BE2C (cell line): ENCODE results near the gene FMNL3.
A peak's percentile ranks its signal among the peaks of the same experiment; 100 is the strongest.

Experiments used
- DNase-seq: peaks from one replicate; pipeline ENCODE4 v3.0.0-alpha.2; 2020
- H3K27me3 ChIP-seq: fragments of 250-450 bp; sonication (Bioruptor Pico); 2 replicates; pipeline ENCODE4 v1.5.1; 2020; ENCODE audit warnings: mild to moderate bottlenecking
- H3K36me3 ChIP-seq: fragments of 250-450 bp; sonication (Bioruptor Pico); 2 replicates; pipeline ENCODE4 v1.5.1; 2020; ENCODE audit warnings: mild to moderate bottlenecking
- H3K4me1 ChIP-seq: fragments of 250-450 bp; sonication (Bioruptor Pico); 2 replicates; pipeline ENCODE4 v1.5.1; 2020
- H3K4me3 ChIP-seq: 2 replicates; pipeline ENCODE4 v1.5.1; 2011; ENCODE audit warnings: low read depth, low read length
- H3K9me3 ChIP-seq: fragments of 250-450 bp; sonication (Bioruptor Pico); 2 replicates; pipeline ENCODE4 v1.5.1; 2020
- CTCF ChIP-seq: IDR thresholded peaks from 2 replicates; pipeline ENCODE4 v1.5.1; 2012; ENCODE audit warnings: mild to moderate bottlenecking, low read depth, low read length

FMNL3 gene

GRCh38 chr12:49632986-49633702 is 74.1 kb downstream of the FMNL3 start:
- Histone ChIP-seq H3K27me3 (no peaks in the 10 kb centered on the region; the same call in 1 of the 2 replicates), H3K36me3 (no peaks in the 10 kb centered on the region), H3K4me1 (peaks cover 8% of the 10 kb centered on the region), H3K9me3 (no peaks in the 10 kb centered on the region), H3K4me3 (no peak overlapping the region)
- DNase-seq: no peak
- TF ChIP-seq CTCF: no peak

- Histone ChIP-seq H3K9me3 (no peaks in the 10 kb centered on the region), H3K4me1 (peaks cover 4% of the 10 kb centered on the region), H3K27me3 (no peaks in the 10 kb centered on the region; the same call in 1 of the 2 replicates), H3K4me3 (no peak overlapping the region), H3K36me3 (no peaks in the 10 kb centered on the region)
- no peak for TF ChIP-seq CTCF
- no peak for DNase-seq
These were observed 74.8 kb downstream of the FMNL3 start for GRCh38 chr12:49632401-49632800.

GRCh38 chr12:49631336-49631907 is 75.8 kb downstream of the FMNL3 start:
- Histone ChIP-seq H3K4me3 (no peak overlapping the region), H3K9me3 (no peaks in the 10 kb centered on the region), H3K4me1 (no peaks in the 10 kb centered on the region), H3K36me3 (no peaks in the 10 kb centered on the region), H3K27me3 (no peaks in the 10 kb centered on the region; the same call in 1 of the 2 replicates)
- no peak for TF ChIP-seq CTCF
- DNase-seq: no peak

GRCh38 chr12:49627752-49628360 is 79.3 kb downstream of the FMNL3 start:
- DNase-seq: no peak
- Histone ChIP-seq H3K4me1 (no peaks in the 10 kb centered on the region), H3K4me3 (no peak overlapping the region), H3K27me3 (no peaks in the 10 kb centered on the region; the same call in 1 of the 2 replicates), H3K9me3 (no peaks in the 10 kb centered on the region), H3K36me3 (no peaks in the 10 kb centered on the region)
- TF ChIP-seq CTCF: no peak

GRCh38 chr12:49626836-49627235 is 80.4 kb downstream of the FMNL3 start:
- Histone ChIP-seq H3K9me3 (no peaks in the 10 kb centered on the region), H3K27me3 (no peaks in the 10 kb centered on the region; the same call in 1 of the 2 replicates), H3K36me3 (no peaks in the 10 kb centered on the region), H3K4me1 (no peaks in the 10 kb centered on the region), H3K4me3 (no peak overlapping the region)
- no peak for DNase-seq
- no peak for TF ChIP-seq CTCF

- no peak overlapping the region for H3K4me3 ChIP-seq
- no peaks in the 10 kb centered on the region for H3K36me3 ChIP-seq
- H3K27me3 ChIP-seq: no peaks in the 10 kb centered on the region; the same call in 1 of the 2 replicates
- TF ChIP-seq CTCF: peak; percentile 14; the same call in 1 of the 2 replicates
- H3K9me3 ChIP-seq: no peaks in the 10 kb centered on the region
- no peaks in the 10 kb centered on the region for H3K4me1 ChIP-seq
- no peak for DNase-seq
These were observed 80.9 kb downstream of the FMNL3 start for GRCh38 chr12:49626169-49626835.
